ENCODE measurements around the gene RASGRP1. TPM values are rescaled to one million over a fixed set of nuclear protein-coding genes. Genes with fewer than 3 reads are reported as not detected.

Gene RASGRP1
- total and polyA plus RNA-seq, 10 of the 15 experiments (the other 5 are each of a cell fraction or from before 2014, with no cell fraction given): 5.6 to 234 (median 20.9) TPM

DNA sequence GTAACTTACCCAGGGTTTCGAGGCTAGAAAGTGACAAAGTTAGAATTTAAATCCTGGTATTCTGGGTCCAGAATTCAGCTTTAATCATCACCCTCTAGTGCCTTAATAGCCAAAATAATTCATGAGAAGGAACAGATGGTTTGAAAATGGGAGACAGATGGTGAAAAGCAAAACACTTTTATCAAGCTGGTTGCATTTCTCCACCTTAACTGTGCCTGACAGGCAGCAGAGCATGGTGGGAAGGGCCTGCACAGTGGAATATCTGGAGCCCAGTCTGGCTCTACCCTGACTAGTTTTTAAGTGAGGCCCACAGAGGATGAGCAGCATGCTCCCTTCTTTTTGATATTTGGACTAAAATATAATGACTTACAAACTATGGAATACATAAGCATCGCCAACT, 35.6 kb upstream of the RASGRP1 start:
- no peak for DNase-seq (ENCODE audit: low read depth, low spot score)
- Histone ChIP-seq H3K27ac (ENCODE audit: control insufficient read depth, insufficient read depth) (no peak overlapping the region), H3K9me3 (replicated peaks; ENCODE audit: control insufficient read depth, insufficient read depth, low read length) (no peaks in the 10 kb centered on the region), H3K4me2 (ENCODE audit: control insufficient read depth, insufficient read depth) (no peak overlapping the region), H2AFZ (ENCODE audit: control insufficient read depth, low read depth, low read length) (no peak overlapping the region), H3K36me3 (ENCODE audit: control insufficient read depth in 2 of 2, insufficient read depth in 2 of 2, low read length in 1 of 2) (no peaks in the 10 kb centered on the region), H3K4me1 (ENCODE audit: control insufficient read depth, insufficient read depth, low read length) (no peaks in the 10 kb centered on the region; the same call in 1 of the 2 replicates), H3K4me3 (no peak overlapping the region), H4K20me1 (ENCODE audit: control insufficient read depth, insufficient read depth) (no peaks in the 10 kb centered on the region), H3K27me3 (replicated peaks in 1 of 2; ENCODE audit: control insufficient read depth in 2 of 2, insufficient read depth in 2 of 2, low read length in 1 of 2) (peaks cover 0 to 3% of the 10 kb centered on the region in 2 experiments; a peak in 1 of 4 replicates), H3K9ac (ENCODE audit: control insufficient read depth, insufficient read depth, low read length) (no peak overlapping the region), H3K79me2 (ENCODE audit: control insufficient read depth, insufficient read depth, low read length) (no peaks in the 10 kb centered on the region)
- TF ChIP-seq EZH2 (IDR thresholded peaks at IDR 0.05; ENCODE audit: borderline replicate concordance, control insufficient read depth, low read depth, low read length): no peak
- TF ChIP-seq, protein P1, sequence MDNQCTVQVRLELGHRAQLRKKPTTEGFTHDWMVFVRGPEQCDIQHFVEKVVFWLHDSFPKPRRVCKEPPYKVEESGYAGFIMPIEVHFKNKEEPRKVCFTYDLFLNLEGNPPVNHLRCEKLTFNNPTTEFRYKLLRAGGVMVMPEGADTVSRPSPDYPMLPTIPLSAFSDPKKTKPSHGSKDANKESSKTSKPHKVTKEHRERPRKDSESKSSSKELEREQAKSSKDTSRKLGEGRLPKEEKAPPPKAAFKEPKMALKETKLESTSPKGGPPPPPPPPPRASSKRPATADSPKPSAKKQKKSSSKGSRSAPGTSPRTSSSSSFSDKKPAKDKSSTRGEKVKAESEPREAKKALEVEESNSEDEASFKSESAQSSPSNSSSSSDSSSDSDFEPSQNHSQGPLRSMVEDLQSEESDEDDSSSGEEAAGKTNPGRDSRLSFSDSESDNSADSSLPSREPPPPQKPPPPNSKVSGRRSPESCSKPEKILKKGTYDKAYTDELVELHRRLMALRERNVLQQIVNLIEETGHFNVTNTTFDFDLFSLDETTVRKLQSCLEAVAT (IDR thresholded peaks at IDR 0.05): no peak
- no peak for TF ChIP-seq ZNF217 (IDR thresholded peaks at IDR 0.05)
- no peak for TF ChIP-seq BMI1 (IDR thresholded peaks at IDR 0.05; ENCODE audit: borderline replicate concordance)
- TF ChIP-seq MTA2 (IDR thresholded peaks at IDR 0.05; ENCODE audit: low read depth): no peak
- TF ChIP-seq MYC (IDR thresholded peaks at IDR 0.05; ENCODE audit: insufficient read depth, insufficient read length, insufficient replicate concordance, low read length, severe bottlenecking): no peak
- TF ChIP-seq JUNB (IDR thresholded peaks at IDR 0.05): no peak
- TF ChIP-seq, protein P2, sequence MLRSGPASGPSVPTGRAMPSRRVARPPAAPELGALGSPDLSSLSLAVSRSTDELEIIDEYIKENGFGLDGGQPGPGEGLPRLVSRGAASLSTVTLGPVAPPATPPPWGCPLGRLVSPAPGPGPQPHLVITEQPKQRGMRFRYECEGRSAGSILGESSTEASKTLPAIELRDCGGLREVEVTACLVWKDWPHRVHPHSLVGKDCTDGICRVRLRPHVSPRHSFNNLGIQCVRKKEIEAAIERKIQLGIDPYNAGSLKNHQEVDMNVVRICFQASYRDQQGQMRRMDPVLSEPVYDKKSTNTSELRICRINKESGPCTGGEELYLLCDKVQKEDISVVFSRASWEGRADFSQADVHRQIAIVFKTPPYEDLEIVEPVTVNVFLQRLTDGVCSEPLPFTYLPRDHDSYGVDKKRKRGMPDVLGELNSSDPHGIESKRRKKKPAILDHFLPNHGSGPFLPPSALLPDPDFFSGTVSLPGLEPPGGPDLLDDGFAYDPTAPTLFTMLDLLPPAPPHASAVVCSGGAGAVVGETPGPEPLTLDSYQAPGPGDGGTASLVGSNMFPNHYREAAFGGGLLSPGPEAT (IDR thresholded peaks at IDR 0.05; ENCODE audit: low read depth): no peak
- no peak for TF ChIP-seq KLF5 (IDR thresholded peaks at IDR 0.05; ENCODE audit: partially characterized antibody)
- TF ChIP-seq HDGF (IDR thresholded peaks at IDR 0.05): no peak
- no peak for TF ChIP-seq SRF (IDR thresholded peaks at IDR 0.05; ENCODE audit: low read depth in 2 of 2, low read length in 2 of 2)
- no peak for TF ChIP-seq NFIC (IDR thresholded peaks at IDR 0.05; ENCODE audit: low read depth, low read length)
- TF ChIP-seq WRNIP1 (IDR thresholded peaks at IDR 0.05; ENCODE audit: borderline replicate concordance, low read depth, low read length): no peak
- no peak for TF ChIP-seq ATF7 (IDR thresholded peaks at IDR 0.05; ENCODE audit: low read depth)
- no peak for TF ChIP-seq KAT2A (conservative IDR thresholded peaks at IDR 0.05; ENCODE audit: control insufficient read depth, low read depth, low read length)
- TF ChIP-seq MEF2B (IDR thresholded peaks at IDR 0.05; ENCODE audit: partially characterized antibody, poor library complexity, severe bottlenecking): no peak
- TF ChIP-seq ZNF384 (IDR thresholded peaks at IDR 0.05; ENCODE audit: borderline replicate concordance, low read depth, low read length): no peak
- CTCF ChIA-PET: interaction anchor here (1.4 to 3.4 kb wide), 3 partner anchors 10 to 59 kb away, joined by 5 to 22 read pairs (median 15); no protein-coding TSS in a partner anchor
- intact Hi-C loops (cut with micrococcal nuclease; ENCODE audit: unreplicated experiment) (no loop called here), in situ Hi-C loops (cut with MboI) (no loop called here)
- no peak for FAIRE-seq
- no TSS peak for BruUV-seq (replicated peaks)
- RAD21 ChIA-PET (ENCODE audit: unreplicated experiment): interaction anchor here (0.7 to 1.3 kb wide), 3 partner anchors 23 to 90 kb away, joined by 3 read pairs; no protein-coding TSS in a partner anchor
- POLR2A ChIA-PET: interaction anchor here (1.0 to 1.5 kb wide), 4 partner anchors 10 to 42 kb away, joined by 3 to 4 read pairs (median 4); no protein-coding TSS in a partner anchor
- ATAC-seq: no peak
- SMC1A ChIA-PET (ENCODE audit: uncharacterized antibody, unreplicated experiment): interaction anchor here (1.0 to 4.2 kb wide), 9 partner anchors 9 to 73 kb away, joined by 3 to 36 read pairs (median 5); no protein-coding TSS in a partner anchor
- 65% methylated on average over 2 of the region's 2 CpGs for WGBS (ENCODE audit: insufficient coverage, insufficient replicate concordance, low lambda C conversion rate, missing lambda C conversion rate)

Data from GM12878 (cell line).